Trophoblast cell (in vitro differentiated cells and primary cell): ENCODE measurements around the gene CDKAL1.

ENCODE experiments used
- DNase-seq, 2 donors: peaks; one replicate each; pipeline ENCODE4 v3.0.0-alpha.2; 2016
- H2AFZ ChIP-seq: 2 replicates; pipeline ENCODE4 v1.6.1; 2013; ENCODE audit warnings: low read length, moderate library complexity, mild to moderate bottlenecking; ENCODE audit not compliant: insufficient read depth, poor library complexity
- H2AK5ac ChIP-seq: 2 replicates; pipeline ENCODE4 v1.6.1; 2013; ENCODE audit warnings: mild to moderate bottlenecking, low read length
- H2BK120ac ChIP-seq: 2 replicates; pipeline ENCODE4 v1.6.1; 2013; ENCODE audit warnings: low read length, mild to moderate bottlenecking, moderate library complexity; ENCODE audit not compliant: insufficient read depth, poor library complexity
- H2BK12ac ChIP-seq: 2 replicates; pipeline ENCODE4 v1.6.1; 2013; ENCODE audit warnings: mild to moderate bottlenecking, low read length, moderate library complexity
- H2BK5ac ChIP-seq: 2 replicates; pipeline ENCODE4 v1.6.1; 2013; ENCODE audit warnings: low read length, low read depth, moderate library complexity, mild to moderate bottlenecking; ENCODE audit not compliant: poor library complexity
- H3K14ac ChIP-seq: 2 replicates; pipeline ENCODE4 v1.6.1; 2013; ENCODE audit warnings: mild to moderate bottlenecking, low read length
- H3K18ac ChIP-seq: 2 replicates; pipeline ENCODE4 v1.6.1; 2013; ENCODE audit warnings: mild to moderate bottlenecking, low read length
- H3K23ac ChIP-seq: 2 replicates; pipeline ENCODE4 v1.6.1; 2013; ENCODE audit warnings: low read length
- H3K27ac ChIP-seq: 2 replicates; pipeline ENCODE4 v1.5.1; 2013; ENCODE audit warnings: low read depth, mild to moderate bottlenecking, inconsistent platforms, low read length, moderate library complexity
- H3K27me3 ChIP-seq: 2 replicates; pipeline ENCODE4 v1.6.1; 2013; ENCODE audit warnings: inconsistent platforms, mild to moderate bottlenecking, low read length, moderate library complexity; ENCODE audit not compliant: insufficient read depth
- H3K36me3 ChIP-seq, 2 experiments: 1 replicate in 1 of 2; 2 replicates in 1 of 2; pipeline ENCODE4 v1.6.1; 2013; ENCODE audit warnings: low read length in 2 of 2, mild to moderate bottlenecking in 2 of 2, moderate library complexity in 1 of 2; ENCODE audit not compliant: insufficient read depth in 2 of 2, control insufficient read depth in 1 of 2
- H3K4ac ChIP-seq: 2 replicates; pipeline ENCODE4 v1.6.1; 2013; ENCODE audit warnings: low read depth, mild to moderate bottlenecking, low read length, moderate library complexity
- H3K4me1 ChIP-seq, 2 experiments: 1 replicate in 1 of 2; 2 replicates in 1 of 2; pipeline ENCODE4 v1.6.1; 2013; ENCODE audit warnings: low read length in 2 of 2, mild to moderate bottlenecking in 2 of 2, moderate library complexity in 1 of 2; ENCODE audit not compliant: insufficient read depth in 2 of 2, control insufficient read depth in 1 of 2
- H3K4me2 ChIP-seq: 2 replicates; pipeline ENCODE4 v1.6.1; 2013; ENCODE audit warnings: inconsistent platforms, mild to moderate bottlenecking, low read length, moderate library complexity
- H3K4me3 ChIP-seq: 2 replicates; pipeline ENCODE4 v1.5.1; 2013; ENCODE audit warnings: mild to moderate bottlenecking, low read depth, low read length, inconsistent platforms
- H3K79me1 ChIP-seq: one replicate; pipeline ENCODE4 v1.6.1; 2013; ENCODE audit warnings: low read length
- H3K79me2 ChIP-seq: 2 replicates; pipeline ENCODE4 v1.6.1; 2013; ENCODE audit warnings: low read length, mild to moderate bottlenecking; ENCODE audit not compliant: control insufficient read depth, insufficient read depth, poor library complexity
- H3K9ac ChIP-seq: 2 replicates; pipeline ENCODE4 v1.6.1; 2013; ENCODE audit warnings: mild to moderate bottlenecking, low read length
- H3K9me3 ChIP-seq: 2 replicates; pipeline ENCODE4 v1.6.1; 2013; ENCODE audit warnings: low read depth, mild to moderate bottlenecking, control low read depth, inconsistent platforms, low read length; ENCODE audit not compliant: insufficient read depth
- H4K12ac ChIP-seq: 2 replicates; pipeline ENCODE4 v1.6.1; 2013; ENCODE audit warnings: low read depth, mild to moderate bottlenecking, low read length, moderate library complexity
- H4K8ac ChIP-seq: 2 replicates; pipeline ENCODE4 v1.6.1; 2013; ENCODE audit warnings: low read depth, mild to moderate bottlenecking, low read length, moderate library complexity
- H4K91ac ChIP-seq: one replicate; pipeline ENCODE4 v1.6.1; 2013; ENCODE audit warnings: low read depth, mild to moderate bottlenecking, low read length, moderate library complexity
- WGBS: extraction: QIAGEN DNeasy Blood & Tissue Kit; methylation state at CpG from one replicate; pipeline ENCODE4 v1.1.7; 2013; ENCODE audit warnings: missing lambda C conversion rate; ENCODE audit not compliant: insufficient read length, insufficient coverage; ENCODE audit errors: extremely low coverage; 5-methylcytosine and 5-hydroxymethylcytosine counted together

The CDKAL1 gene

GRCh38 chr6:20793174-20793573 lies 258.9 kb downstream of the CDKAL1 start:
- WGBS: no CpG with 5 or more reads among the region's 5 CpGs
- H2AFZ ChIP-seq: no peak overlapping the region
- H2BK12ac ChIP-seq: no peak overlapping the region
- no peak overlapping the region for H2BK5ac ChIP-seq
- no peak overlapping the region for H3K4me2 ChIP-seq
- H3K27ac ChIP-seq: no peak overlapping the region
- DNase-seq: no peak
- no peak overlapping the region for H3K4me3 ChIP-seq
- no peak overlapping the region for H2AK5ac ChIP-seq
- peaks cover 0 to 2% of the 10 kb centered on the region in 2 experiments for H3K36me3 ChIP-seq
- no peak overlapping the region for H3K4ac ChIP-seq
- H3K18ac ChIP-seq: no peak overlapping the region
- H4K12ac ChIP-seq: no peak overlapping the region
- no peaks in the 10 kb centered on the region for H3K79me2 ChIP-seq
- H3K79me1 ChIP-seq: no peaks in the 10 kb centered on the region
- H4K91ac ChIP-seq: no peak overlapping the region
- H3K14ac ChIP-seq: no peak overlapping the region
- no peaks in the 10 kb centered on the region for H3K27me3 ChIP-seq
- no peak overlapping the region for H4K8ac ChIP-seq
- no peak overlapping the region for H2BK120ac ChIP-seq
- H3K9ac ChIP-seq: no peak overlapping the region
- H3K4me1 ChIP-seq: peaks cover 3 to 4% of the 10 kb centered on the region in 2 experiments
- no peaks in the 10 kb centered on the region for H3K9me3 ChIP-seq
- no peak overlapping the region for H3K23ac ChIP-seq

GRCh38 chr6:20797597-20797996 lies 263.3 kb downstream of the CDKAL1 start:
- no peaks in the 10 kb centered on the region for H3K79me2 ChIP-seq
- H4K12ac ChIP-seq: no peak overlapping the region
- no peaks in the 10 kb centered on the region for H3K27me3 ChIP-seq
- no peaks in the 10 kb centered on the region for H3K79me1 ChIP-seq
- no peak overlapping the region for H3K27ac ChIP-seq
- no peak for DNase-seq
- H2BK12ac ChIP-seq: no peak overlapping the region
- no peak overlapping the region for H3K18ac ChIP-seq
- H2BK5ac ChIP-seq: no peak overlapping the region
- H3K23ac ChIP-seq: no peak overlapping the region
- H3K9ac ChIP-seq: no peak overlapping the region
- WGBS: no CpG with 5 or more reads among the region's 7 CpGs
- no peak overlapping the region for H2AK5ac ChIP-seq
- no peak overlapping the region for H4K91ac ChIP-seq
- no peak overlapping the region for H2BK120ac ChIP-seq
- H3K14ac ChIP-seq: no peak overlapping the region
- no peaks in the 10 kb centered on the region for H3K36me3 ChIP-seq
- no peaks in the 10 kb centered on the region for H3K4me1 ChIP-seq
- H3K4ac ChIP-seq: no peak overlapping the region
- no peak overlapping the region for H3K4me3 ChIP-seq
- no peak overlapping the region for H3K4me2 ChIP-seq
- no peak overlapping the region for H2AFZ ChIP-seq
- no peaks in the 10 kb centered on the region for H3K9me3 ChIP-seq
- no peak overlapping the region for H4K8ac ChIP-seq

- Histone ChIP-seq H2AK5ac (no peak overlapping the region), H3K18ac (no peak overlapping the region), H3K23ac (no peak overlapping the region), H3K14ac (no peak overlapping the region), H2BK120ac (no peak overlapping the region), H3K79me1 (peaks cover 2% of the 10 kb centered on the region), H4K91ac (no peak overlapping the region), H3K27ac (no peak overlapping the region), H3K4me2 (no peak overlapping the region), H2BK5ac (no peak overlapping the region), H3K4me3 (no peak overlapping the region), H4K12ac (no peak overlapping the region), H2AFZ (no peak overlapping the region), H4K8ac (no peak overlapping the region), H3K9ac (no peak overlapping the region), H3K4ac (no peak overlapping the region), H3K9me3 (no peaks in the 10 kb centered on the region), H3K36me3 (no peaks in the 10 kb centered on the region), H3K4me1 (peaks cover 0 to 2% of the 10 kb centered on the region in 2 experiments), H2BK12ac (no peak overlapping the region), H3K27me3 (no peaks in the 10 kb centered on the region), H3K79me2 (no peaks in the 10 kb centered on the region)
- no peak for DNase-seq
Observed at GRCh38 chr6:20800229-20800628, 266.0 kb downstream of the CDKAL1 start.

- no peaks in the 10 kb centered on the region for H3K79me2 ChIP-seq
- H3K9ac ChIP-seq: no peak overlapping the region
- no peaks in the 10 kb centered on the region for H3K27me3 ChIP-seq
- no peak overlapping the region for H2BK5ac ChIP-seq
- no peak overlapping the region for H3K4ac ChIP-seq
- H4K91ac ChIP-seq: no peak overlapping the region
- H3K9me3 ChIP-seq: no peaks in the 10 kb centered on the region
- H3K4me3 ChIP-seq: no peak overlapping the region
- no peaks in the 10 kb centered on the region for H3K36me3 ChIP-seq
- no peak overlapping the region for H2AFZ ChIP-seq
- H3K4me1 ChIP-seq: peaks cover 0 to 2% of the 10 kb centered on the region in 2 experiments
- no peak overlapping the region for H2BK12ac ChIP-seq
- H2AK5ac ChIP-seq: no peak overlapping the region
- H4K8ac ChIP-seq: no peak overlapping the region
- no peak overlapping the region for H4K12ac ChIP-seq
- H3K79me1 ChIP-seq: peaks cover 2% of the 10 kb centered on the region
- no peak overlapping the region for H3K4me2 ChIP-seq
- no peak overlapping the region for H3K27ac ChIP-seq
- DNase-seq: no peak
- no peak overlapping the region for H2BK120ac ChIP-seq
- H3K23ac ChIP-seq: no peak overlapping the region
- no peak overlapping the region for H3K14ac ChIP-seq
- H3K18ac ChIP-seq: no peak overlapping the region
- WGBS: no CpG with 5 or more reads among the region's 4 CpGs
Observed at GRCh38 chr6:20800653-20801052, 266.4 kb downstream of the CDKAL1 start.
